Left ventricle myocardium inferior (tissue), 1 donor: ENCODE data around the gene MSMP. TPM values are rescaled to one million over a fixed set of nuclear protein-coding genes. Genes with fewer than 3 reads are reported as not detected.
A peak's percentile ranks its signal among the peaks of the same experiment; 100 is the strongest.

ENCODE experiments used
- DNase-seq: peaks from one replicate; pipeline ENCODE4 v3.0.0-alpha.2; 2020
- H3K27ac ChIP-seq: fragments of 200-600 bp; replicated peaks from 2 replicates; pipeline ENCODE4 v1.8.0; 2021
- H3K27me3 ChIP-seq: fragments of 200-600 bp; 2 replicates; pipeline ENCODE4 v1.8.0; 2021; ENCODE audit warnings: low read depth
- H3K36me3 ChIP-seq: fragments of 200-600 bp; 2 replicates; pipeline ENCODE4 v1.8.0; 2021
- H3K4me1 ChIP-seq: fragments of 200-600 bp; 2 replicates; pipeline ENCODE4 v1.8.0; 2021
- H3K4me3 ChIP-seq: fragments of 200-600 bp; 2 replicates; pipeline ENCODE4 v1.8.0; 2021; ENCODE audit warnings: mild to moderate bottlenecking, moderate library complexity
- H3K9me3 ChIP-seq: fragments of 200-600 bp; replicated peaks from 2 replicates; pipeline ENCODE4 v1.8.0; 2021
- CTCF ChIP-seq: fragments of 200-600 bp; IDR thresholded peaks from 2 replicates; pipeline ENCODE4 v1.8.0; 2021; ENCODE audit warnings: antibody characterized with exemption, mild to moderate bottlenecking, borderline replicate concordance
- intact Hi-C: fragments of 100-400 bp; cut with micrococcal nuclease; formaldehyde crosslinking; loops from one replicate; pipeline ENCODE4 v1.11.0; 2022
- total RNA-seq: library from RNA; stranded (reverse); fragmentation: NEBNext Ultra II Directional; extraction: Animal tissue kit (Norgen Biotek cat#: 25700); gene quantifications from one replicate; pipeline ENCODE4 v1.2.1, GENCODE V29; 2021
- donor health status: DM: no; HTN: yes; CAD: no; lungs with severe emphysema.

The MSMP gene
- total RNA-seq, 1 donor from 2014 or later: not detected

- TF ChIP-seq CTCF: no peak
- Histone ChIP-seq H3K9me3 (no peaks in the 10 kb centered on the region), H3K27me3 (no peaks in the 10 kb centered on the region), H3K36me3 (no peaks in the 10 kb centered on the region), H3K4me1 (peaks cover 30% of the 10 kb centered on the region), H3K27ac (peak overlapping the region; percentile 5), H3K4me3 (no peak overlapping the region)
- intact Hi-C loops: no loop called here
- DNase-seq: no peak
Measured at GRCh38 chr9:35760651-35761050, 6.6 kb upstream of the MSMP start.

- TF ChIP-seq CTCF: no peak
- DNase-seq: no peak
- H3K4me1 ChIP-seq: peaks cover 30% of the 10 kb centered on the region
- H3K27me3 ChIP-seq: no peaks in the 10 kb centered on the region
- no peaks in the 10 kb centered on the region for H3K9me3 ChIP-seq
- no peak overlapping the region for H3K4me3 ChIP-seq
- H3K36me3 ChIP-seq: peaks cover 3% of the 10 kb centered on the region
- H3K27ac ChIP-seq: no peak overlapping the region
- intact Hi-C loops: no loop called here
Measured at GRCh38 chr9:35759795-35760194, 5.7 kb upstream of the MSMP start.

GRCh38 chr9:35758475-35759050, 4.5 kb upstream of the MSMP start:
- Histone ChIP-seq H3K4me1 (peaks cover 30% of the 10 kb centered on the region), H3K27me3 (no peaks in the 10 kb centered on the region), H3K4me3 (no peak overlapping the region), H3K36me3 (peaks cover 16% of the 10 kb centered on the region), H3K9me3 (no peaks in the 10 kb centered on the region), H3K27ac (peak overlapping the region; percentile 88)
- no peak for TF ChIP-seq CTCF
- no peak for DNase-seq
- intact Hi-C loops: no loop called here

GRCh38 chr9:35757892-35758275, 3.8 kb upstream of the MSMP start:
- no peaks in the 10 kb centered on the region for H3K27me3 ChIP-seq
- H3K27ac ChIP-seq: peak overlapping the region; percentile 88
- no peak for TF ChIP-seq CTCF
- H3K9me3 ChIP-seq: no peaks in the 10 kb centered on the region
- DNase-seq: no peak
- H3K36me3 ChIP-seq: peaks cover 23% of the 10 kb centered on the region
- H3K4me3 ChIP-seq: peak overlapping the region; percentile 74
- intact Hi-C loops: no loop called here
- H3K4me1 ChIP-seq: peaks cover 30% of the 10 kb centered on the region

GRCh38 chr9:35757226-35757891, 3.3 kb upstream of the MSMP start:
- peaks cover 30% of the 10 kb centered on the region for H3K4me1 ChIP-seq
- peak; percentile 31 for DNase-seq
- intact Hi-C loops: no loop called here
- no peaks in the 10 kb centered on the region for H3K27me3 ChIP-seq
- TF ChIP-seq CTCF: no peak
- H3K36me3 ChIP-seq: peaks cover 27% of the 10 kb centered on the region
- peak overlapping the region; percentile 88 for H3K27ac ChIP-seq
- peak overlapping the region; percentile 74 for H3K4me3 ChIP-seq
- H3K9me3 ChIP-seq: no peaks in the 10 kb centered on the region
